H9 (cell line): ENCODE results near the gene LYRM7. TPM values are rescaled to one million over a fixed set of nuclear protein-coding genes. Genes with fewer than 3 reads are reported as not detected.

Source experiments
- DNase-seq: peaks from one replicate; pipeline ENCODE4 v3.0.0-alpha.2; 2017
- H2AFZ ChIP-seq: one replicate; pipeline ENCODE4 v1.6.1; 2013; ENCODE audit warnings: mild to moderate bottlenecking, low read length, control low read depth, moderate library complexity
- H2AK5ac ChIP-seq: 2 replicates; pipeline ENCODE4 v1.6.1; 2013; ENCODE audit warnings: low read length, control low read depth, mixed read lengths; ENCODE audit not compliant: insufficient read length
- H2BK120ac ChIP-seq: one replicate; pipeline ENCODE4 v1.6.1; 2013; ENCODE audit warnings: low read depth, mild to moderate bottlenecking, low read length, control low read depth, inconsistent platforms; ENCODE audit not compliant: poor library complexity, severe bottlenecking
- H2BK12ac ChIP-seq: 2 replicates; pipeline ENCODE4 v1.6.1; 2013; ENCODE audit warnings: low read length, control low read depth, mixed read lengths, low read depth; ENCODE audit not compliant: insufficient read length
- H2BK15ac ChIP-seq: 2 replicates; pipeline ENCODE4 v1.6.1; 2013; ENCODE audit warnings: low read depth, low read length, control low read depth
- H2BK20ac ChIP-seq: one replicate; pipeline ENCODE4 v1.6.1; 2013; ENCODE audit warnings: low read depth, mild to moderate bottlenecking, low read length, control low read depth, inconsistent platforms; ENCODE audit not compliant: poor library complexity, severe bottlenecking
- H2BK5ac ChIP-seq: 2 replicates; pipeline ENCODE4 v1.6.1; 2013; ENCODE audit warnings: low read length, control low read depth, mixed read lengths; ENCODE audit not compliant: insufficient read length
- H3K14ac ChIP-seq: 2 replicates; pipeline ENCODE4 v1.6.1; 2013; ENCODE audit warnings: low read length, control low read depth; ENCODE audit not compliant: insufficient read depth
- H3K18ac ChIP-seq: 2 replicates; pipeline ENCODE4 v1.6.1; 2013; ENCODE audit warnings: low read depth, mild to moderate bottlenecking, mixed read lengths, low read length, control low read depth; ENCODE audit not compliant: insufficient read length
- H3K23ac ChIP-seq: 2 replicates; pipeline ENCODE4 v1.6.1; 2013; ENCODE audit warnings: low read length, control low read depth, mixed read lengths, low read depth; ENCODE audit not compliant: insufficient read length
- H3K23me2 ChIP-seq: 2 replicates; pipeline ENCODE4 v1.6.1; 2013; ENCODE audit warnings: low read depth, mild to moderate bottlenecking, mixed read lengths, low read length, control low read depth; ENCODE audit not compliant: insufficient read length, poor library complexity, severe bottlenecking
- H3K27ac ChIP-seq: 2 replicates; pipeline ENCODE4 v1.5.1; 2013; ENCODE audit warnings: low read length, control low read depth, mixed read lengths, low read depth; ENCODE audit not compliant: insufficient read length
- H3K27me3 ChIP-seq: 2 replicates; pipeline ENCODE4 v1.6.1; 2013; ENCODE audit warnings: low read length, control low read depth, inconsistent platforms; ENCODE audit not compliant: insufficient read depth
- H3K4ac ChIP-seq: 2 replicates; pipeline ENCODE4 v1.6.1; 2013; ENCODE audit warnings: low read depth, mild to moderate bottlenecking, control low read depth, inconsistent platforms, low read length, moderate library complexity
- H3K4me1 ChIP-seq: 2 replicates; pipeline ENCODE4 v1.6.1; 2013; ENCODE audit warnings: low read length, control low read depth, inconsistent platforms; ENCODE audit not compliant: insufficient read depth
- H3K4me2 ChIP-seq: 2 replicates; pipeline ENCODE4 v1.6.1; 2013; ENCODE audit warnings: low read length, control low read depth, mixed read lengths; ENCODE audit not compliant: insufficient read length, insufficient read depth
- H3K56ac ChIP-seq: 2 replicates; pipeline ENCODE4 v1.6.1; 2013; ENCODE audit warnings: low read depth, mild to moderate bottlenecking, mixed read lengths, low read length, control low read depth; ENCODE audit not compliant: insufficient read length
- H3K79me1 ChIP-seq: 2 replicates; pipeline ENCODE4 v1.6.1; 2013; ENCODE audit warnings: low read depth, mild to moderate bottlenecking, moderate library complexity, low read length, control low read depth, inconsistent platforms; ENCODE audit not compliant: insufficient read depth, poor library complexity, severe bottlenecking
- H3K79me2 ChIP-seq: 2 replicates; pipeline ENCODE4 v1.6.1; 2013; ENCODE audit warnings: low read length, control low read depth, inconsistent platforms; ENCODE audit not compliant: insufficient read depth
- H3K9ac ChIP-seq: 2 replicates; pipeline ENCODE4 v1.6.1; 2013; ENCODE audit warnings: low read length, control low read depth, mixed read lengths; ENCODE audit not compliant: insufficient read length; ENCODE audit errors: extremely low read depth
- H3K9me3 ChIP-seq: one replicate; pipeline ENCODE4 v1.6.1; 2013; ENCODE audit warnings: low read depth, low read length, inconsistent platforms; ENCODE audit not compliant: control insufficient read depth
- H3T11ph ChIP-seq: one replicate; pipeline ENCODE4 v1.6.1; 2013; ENCODE audit warnings: mild to moderate bottlenecking, low read length, control low read depth, inconsistent platforms
- H4K20me1 ChIP-seq: one replicate; pipeline ENCODE4 v1.6.1; 2013; ENCODE audit not compliant: control insufficient read depth, insufficient read length, insufficient read depth
- H4K5ac ChIP-seq: 2 replicates; pipeline ENCODE4 v1.6.1; 2013; ENCODE audit warnings: low read depth, mild to moderate bottlenecking, mixed read lengths, low read length, control low read depth; ENCODE audit not compliant: insufficient read length
- H4K8ac ChIP-seq: replicated peaks from 2 replicates; pipeline ENCODE4 v1.6.1; 2013; ENCODE audit warnings: low read length, control low read depth, mixed read lengths, low read depth; ENCODE audit not compliant: insufficient read length
- H4K91ac ChIP-seq: 2 replicates; pipeline ENCODE4 v1.6.1; 2013; ENCODE audit warnings: low read depth, mild to moderate bottlenecking, moderate library complexity, mixed read lengths, low read length, control low read depth; ENCODE audit not compliant: insufficient read length
- H3K27ac Mint-ChIP-seq, 3 experiments: 2 replicates in 2 of 3; 3 replicates in 1 of 3; pipeline ENCODE4 v1.8.0; 2020 to 2021; ENCODE audit warnings: mixed read lengths in 3 of 3, mild to moderate bottlenecking in 1 of 3, moderate library complexity in 1 of 3
- H3K27me3 Mint-ChIP-seq: 2 replicates; pipeline ENCODE4 v1.8.0; 2021; ENCODE audit warnings: low read depth, mild to moderate bottlenecking, moderate library complexity, mixed read lengths
- H3K36me3 Mint-ChIP-seq, 3 experiments: 2 replicates in 2 of 3; 3 replicates in 1 of 3; pipeline ENCODE4 v1.8.0; 2020 to 2021; ENCODE audit warnings: low read depth in 3 of 3, mixed read lengths in 3 of 3; ENCODE audit not compliant: insufficient read depth in 1 of 3
- H3K4me1 Mint-ChIP-seq, 2 experiments: 2 replicates each; pipeline ENCODE4 v1.8.0; 2020; ENCODE audit warnings: mixed read lengths in 2 of 2
- H3K4me3 Mint-ChIP-seq, 2 experiments: 2 replicates in 1 of 2; 3 replicates in 1 of 2; pipeline ENCODE4 v1.8.0; 2020 to 2021; ENCODE audit warnings: mild to moderate bottlenecking in 2 of 2, mixed read lengths in 2 of 2, moderate library complexity in 1 of 2
- H3K9me3 Mint-ChIP-seq, 2 experiments: 2 replicates in 1 of 2; 3 replicates in 1 of 2; pipeline ENCODE4 v1.8.0; 2020; ENCODE audit warnings: mild to moderate bottlenecking in 2 of 2, mixed read lengths in 2 of 2, moderate library complexity in 1 of 2
- CTCF ChIP-seq: fragments of 200-600 bp; sonication (generic); conservative IDR thresholded peaks from 3 replicates; pipeline ENCODE4 v1.8.0; 2021; ENCODE audit warnings: antibody characterized with exemption, mild to moderate bottlenecking
- WGBS: extraction: QIAGEN DNeasy Blood & Tissue Kit; methylation state at CpG from one replicate; pipeline ENCODE4 v1.1.7; 2013; ENCODE audit warnings: missing lambda C conversion rate, low lambda C conversion rate, mixed read lengths; ENCODE audit not compliant: insufficient read length; ENCODE audit errors: extremely low coverage; 5-methylcytosine and 5-hydroxymethylcytosine counted together
- total RNA-seq: library from RNA; stranded (reverse); gene quantifications from 2 replicates; pipeline ENCODE4 v1.2.1, GENCODE V29; 2021

The LYRM7 gene
- total RNA-seq, 1 experiment from 2014 or later = 7.0 TPM

DNA sequence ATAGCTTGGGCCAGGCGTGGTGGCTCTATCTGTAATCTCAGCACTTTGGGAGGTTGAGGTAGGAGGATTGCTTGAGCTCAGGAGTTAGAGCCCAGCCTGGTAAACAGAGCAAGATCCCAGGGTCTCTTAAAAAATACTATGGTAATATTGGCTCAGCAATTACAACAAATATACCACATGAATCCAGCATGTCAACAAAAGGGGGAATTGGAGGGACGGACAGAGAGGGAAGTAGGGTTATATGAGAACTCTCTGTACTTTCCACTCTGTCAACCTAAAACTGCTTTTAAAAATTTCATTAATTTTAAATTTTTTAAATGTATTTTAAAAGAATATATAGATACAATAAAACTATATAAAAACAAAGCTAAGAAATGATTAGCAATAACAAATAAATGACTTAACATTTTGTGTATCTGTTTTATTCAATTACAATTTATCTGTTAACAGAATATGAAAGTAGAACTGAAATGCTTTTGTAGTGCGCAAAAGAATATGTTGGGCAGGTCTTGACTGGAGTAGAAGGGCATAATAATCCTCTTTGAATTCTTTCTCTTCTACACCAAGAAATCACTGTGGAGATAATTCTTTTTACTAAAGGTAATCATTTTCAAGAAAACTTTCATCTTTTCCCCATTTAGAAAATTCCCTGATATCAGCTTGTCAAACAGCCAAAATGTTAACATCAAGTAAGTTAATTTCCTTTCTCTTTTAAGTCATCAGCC lies 80.2 kb downstream of the LYRM7 start:
- Histone ChIP-seq H2BK5ac (no peak overlapping the region), H2AFZ (no peak overlapping the region), H4K91ac (no peak overlapping the region), H3K79me2 (no peaks in the 10 kb centered on the region), H3K23ac (no peak overlapping the region), H3K18ac (no peak overlapping the region), H4K5ac (no peak overlapping the region), H4K20me1 (no peaks in the 10 kb centered on the region), H2BK15ac (no peak overlapping the region), H3K27me3 (no peaks in the 10 kb centered on the region), H4K8ac (no peak overlapping the region), H2AK5ac (no peak overlapping the region), H3K56ac (no peak overlapping the region), H3K9me3 (no peaks in the 10 kb centered on the region), H2BK20ac (no peak overlapping the region), H2BK12ac (no peak overlapping the region), H3K14ac (no peak overlapping the region), H2BK120ac (no peak overlapping the region), H3K27ac (no peak overlapping the region), H3K9ac (no peak overlapping the region), H3K4me1 (no peaks in the 10 kb centered on the region), H3K79me1 (no peaks in the 10 kb centered on the region), H3K23me2 (no peaks in the 10 kb centered on the region), H3K4ac (no peak overlapping the region), H3T11ph (no peak overlapping the region), H3K4me2 (no peak overlapping the region)
- H3K36me3 Mint-ChIP-seq = peaks cover 0 to 8% (median 2%) of the 10 kb centered on the region in 3 experiments; a peak in 2 of 7 replicates
- no CpG with 5 or more reads among the region's 3 CpGs for WGBS
- H3K9me3 Mint-ChIP-seq = peaks cover 5 to 8% of the 10 kb centered on the region in 2 experiments; a peak in 3 of 5 replicates
- H3K4me1 Mint-ChIP-seq = no peaks in the 10 kb centered on the region
- H3K27ac Mint-ChIP-seq = no peak overlapping the region; a peak in 1 of 7 replicates
- TF ChIP-seq CTCF = no peak
- H3K27me3 Mint-ChIP-seq = no peaks in the 10 kb centered on the region
- DNase-seq = no peak
- H3K4me3 Mint-ChIP-seq = no peak overlapping the region
